ENCODE results near the gene HMG20A.

GRCh38 chr15:77516786-77517185 is 96.1 kb downstream of the HMG20A start:
- TF ChIP-seq, protein P1, sequence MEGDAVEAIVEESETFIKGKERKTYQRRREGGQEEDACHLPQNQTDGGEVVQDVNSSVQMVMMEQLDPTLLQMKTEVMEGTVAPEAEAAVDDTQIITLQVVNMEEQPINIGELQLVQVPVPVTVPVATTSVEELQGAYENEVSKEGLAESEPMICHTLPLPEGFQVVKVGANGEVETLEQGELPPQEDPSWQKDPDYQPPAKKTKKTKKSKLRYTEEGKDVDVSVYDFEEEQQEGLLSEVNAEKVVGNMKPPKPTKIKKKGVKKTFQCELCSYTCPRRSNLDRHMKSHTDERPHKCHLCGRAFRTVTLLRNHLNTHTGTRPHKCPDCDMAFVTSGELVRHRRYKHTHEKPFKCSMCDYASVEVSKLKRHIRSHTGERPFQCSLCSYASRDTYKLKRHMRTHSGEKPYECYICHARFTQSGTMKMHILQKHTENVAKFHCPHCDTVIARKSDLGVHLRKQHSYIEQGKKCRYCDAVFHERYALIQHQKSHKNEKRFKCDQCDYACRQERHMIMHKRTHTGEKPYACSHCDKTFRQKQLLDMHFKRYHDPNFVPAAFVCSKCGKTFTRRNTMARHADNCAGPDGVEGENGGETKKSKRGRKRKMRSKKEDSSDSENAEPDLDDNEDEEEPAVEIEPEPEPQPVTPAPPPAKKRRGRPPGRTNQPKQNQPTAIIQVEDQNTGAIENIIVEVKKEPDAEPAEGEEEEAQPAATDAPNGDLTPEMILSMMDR (IDR thresholded peaks at IDR 0.05 in 8 of 11, conservative IDR thresholded peaks at IDR 0.05 in 3 of 11), result no peak
- TF ChIP-seq POLR2A (IDR thresholded peaks at IDR 0.05) (no peak), POLR2AphosphoS5 (IDR thresholded peaks at IDR 0.05) (no peak)
